ENCODE measurements around the gene MBNL2. TPM values are rescaled to one million over a fixed set of nuclear protein-coding genes. Genes with fewer than 3 reads are reported as not detected.

MBNL2 gene
- total RNA-seq, 1 experiment from 2014 or later, result 17.8 TPM

GRCh38 chr13:97429681-97430081, 207.5 kb downstream of the MBNL2 start:
- H3K4me1 ChIP-seq (ENCODE audit: insufficient read depth, low read length), result no peaks in the 10 kb centered on the region
- H3K36me3 ChIP-seq (ENCODE audit: low read depth, low read length), result no peaks in the 10 kb centered on the region
- no peak for TF ChIP-seq EZH2 (IDR thresholded peaks at IDR 0.05; ENCODE audit: low read length, unreplicated experiment)
- no peak overlapping the region for H2AFZ ChIP-seq (ENCODE audit: low read length)
- no peak overlapping the region for H3K4me3 ChIP-seq (ENCODE audit: low read length)
- no peaks in the 10 kb centered on the region for H3F3A ChIP-seq (ENCODE audit: low read length, unreplicated experiment)
- peaks cover 3% of the 10 kb centered on the region for H3K79me2 ChIP-seq (ENCODE audit: low read length)
- no peaks in the 10 kb centered on the region for H3K9me3 ChIP-seq (ENCODE audit: low read length)
- no peak overlapping the region for H3K4me2 ChIP-seq (ENCODE audit: low read length)
- H3K9me2 ChIP-seq (replicated peaks; ENCODE audit: low read length), result no peaks in the 10 kb centered on the region
- ChIA-PET POLR2A (ENCODE audit: unreplicated experiment) (no interaction called here), CTCF (no interaction called here)
- ATAC-seq (no peak), DNase-seq (no peak)
- intact Hi-C loops (cut with micrococcal nuclease), result loop anchor here (5.0 to 10.0 kb wide), 3 partner anchors 207 to 1655 kb away; partner anchors contain the start of genes MBNL2 and UGGT2
- H3K27me3 ChIP-seq (ENCODE audit: low read length), result no peaks in the 10 kb centered on the region
- no peak overlapping the region for H3K9ac ChIP-seq (ENCODE audit: low read length)
- H3K27ac ChIP-seq (ENCODE audit: low read length), result no peak overlapping the region
- no peaks in the 10 kb centered on the region for H4K20me1 ChIP-seq (ENCODE audit: low read length)
- no TSS peak for BruUV-seq (replicated peaks)

DNA sequence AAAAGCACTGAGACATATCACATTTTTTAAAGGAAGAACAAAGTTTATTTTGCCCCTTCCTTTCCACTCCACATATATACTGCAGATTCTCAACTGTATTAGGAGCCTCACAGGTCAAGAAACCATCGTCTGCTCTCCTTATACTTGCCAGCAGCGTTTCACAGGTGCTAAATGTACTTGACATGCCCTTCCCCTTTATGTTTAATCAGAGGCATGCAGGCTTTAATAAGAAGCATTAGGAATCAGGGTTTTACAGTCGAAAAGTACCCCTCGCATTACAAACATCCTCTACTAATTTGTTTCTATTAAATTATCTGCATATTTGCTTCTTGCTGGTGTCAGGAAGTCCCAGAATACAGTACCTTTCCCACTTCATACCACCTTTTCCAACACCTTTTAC, 208.2 kb downstream of the MBNL2 start:
- BruUV-seq (replicated peaks), result no TSS peak
- DNase-seq, result no peak
- no peak overlapping the region for H3K4me2 ChIP-seq (ENCODE audit: low read length)
- H3K9me2 ChIP-seq (replicated peaks; ENCODE audit: low read length), result no peaks in the 10 kb centered on the region
- H2AFZ ChIP-seq (ENCODE audit: low read length), result no peak overlapping the region
- no peak overlapping the region for H3K27ac ChIP-seq (ENCODE audit: low read length)
- no peaks in the 10 kb centered on the region for H3K27me3 ChIP-seq (ENCODE audit: low read length)
- peaks cover 10% of the 10 kb centered on the region for H3K79me2 ChIP-seq (ENCODE audit: low read length)
- no peaks in the 10 kb centered on the region for H3F3A ChIP-seq (ENCODE audit: low read length, unreplicated experiment)
- H3K4me3 ChIP-seq (ENCODE audit: low read length), result no peak overlapping the region
- H3K9ac ChIP-seq (ENCODE audit: low read length), result no peak overlapping the region
- TF ChIP-seq EZH2phosphoT487 (IDR thresholded peaks at IDR 0.05; ENCODE audit: borderline replicate concordance, low read length) (no peak), EZH2 (IDR thresholded peaks at IDR 0.05; ENCODE audit: low read length, unreplicated experiment) (no peak)
- ChIA-PET POLR2A (ENCODE audit: unreplicated experiment) (no interaction called here), CTCF (no interaction called here)
- H4K20me1 ChIP-seq (ENCODE audit: low read length), result no peaks in the 10 kb centered on the region
- no peaks in the 10 kb centered on the region for H3K9me3 ChIP-seq (ENCODE audit: low read length)
- intact Hi-C loops (cut with micrococcal nuclease), result loop anchor here (5.0 to 10.0 kb wide), 3 partner anchors 208 to 1655 kb away; partner anchors contain the start of genes MBNL2 and UGGT2
- H3K36me3 ChIP-seq (ENCODE audit: low read depth, low read length), result no peaks in the 10 kb centered on the region
- H3K4me1 ChIP-seq (ENCODE audit: insufficient read depth, low read length), result no peaks in the 10 kb centered on the region
- no peak for ATAC-seq

DNA sequence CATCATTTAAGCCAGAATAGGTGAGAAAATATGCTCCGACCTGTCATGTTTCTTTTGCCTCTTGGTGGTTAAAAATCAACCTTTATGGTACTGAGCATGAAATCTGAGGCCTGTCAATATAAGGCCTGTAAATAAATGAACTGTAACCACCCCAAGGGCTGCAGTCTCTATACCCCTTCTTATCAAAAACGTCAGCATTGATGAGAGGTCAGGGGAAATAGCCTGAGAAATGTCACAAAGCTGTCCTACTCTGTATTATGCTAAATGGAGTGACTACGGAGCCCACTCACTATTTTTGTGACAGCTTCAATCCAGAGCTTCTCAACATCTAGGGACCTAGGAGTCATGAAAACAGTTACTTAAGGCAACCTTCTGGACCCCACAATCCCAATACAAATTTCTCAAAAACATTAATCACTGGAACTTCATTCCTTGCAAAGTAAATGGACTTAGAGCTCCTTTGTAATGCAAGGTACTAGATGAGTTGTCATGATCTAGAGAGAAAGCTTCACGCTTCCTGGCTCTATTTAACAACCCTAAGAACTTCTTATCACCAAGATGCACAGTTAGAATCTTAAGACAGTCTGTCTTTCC, 209.1 kb downstream of the MBNL2 start:
- BruUV-seq (replicated peaks), result no TSS peak

DNA sequence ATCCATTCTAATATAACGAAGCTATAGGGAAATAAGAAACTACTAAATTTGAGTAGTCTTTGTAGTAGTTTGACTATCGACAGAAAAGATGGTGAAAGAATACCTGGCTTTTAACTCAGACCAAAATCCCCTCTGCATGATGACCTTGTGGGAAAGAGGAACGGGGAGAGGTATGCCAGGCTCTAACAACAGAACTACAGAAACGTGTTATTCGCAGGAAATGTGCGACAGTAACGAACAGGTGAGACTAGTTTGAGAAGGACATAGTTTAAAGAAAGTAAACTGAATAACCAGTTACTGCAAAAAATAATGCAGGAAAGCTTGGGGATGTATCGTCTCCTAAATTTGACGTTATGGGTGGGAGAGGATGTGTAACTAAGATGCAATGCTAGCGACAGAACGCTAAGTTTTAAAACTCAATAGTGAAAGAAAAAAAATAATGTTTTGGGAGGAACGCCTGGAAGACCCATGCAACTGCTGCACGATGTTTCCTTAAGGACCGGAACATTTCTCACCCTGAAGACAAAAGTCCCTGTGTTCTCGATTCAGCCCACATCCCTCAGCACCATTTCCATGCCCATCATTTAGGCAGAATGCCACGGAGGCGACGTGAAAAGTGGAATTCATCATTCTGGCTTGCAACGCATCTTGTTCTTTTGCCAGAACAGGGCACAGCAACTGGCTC, 210.2 kb downstream of the MBNL2 start:
- Histone ChIP-seq H4K20me1 (ENCODE audit: low read length) (no peaks in the 10 kb centered on the region), H3K36me3 (ENCODE audit: low read depth, low read length) (no peaks in the 10 kb centered on the region), H3K9me2 (replicated peaks; ENCODE audit: low read length) (no peaks in the 10 kb centered on the region), H2AFZ (ENCODE audit: low read length) (peak overlapping the region; percentile 97), H3K4me1 (ENCODE audit: insufficient read depth, low read length) (peaks cover 9% of the 10 kb centered on the region), H3K4me2 (ENCODE audit: low read length) (peak overlapping the region; percentile 95), H3K9ac (ENCODE audit: low read length) (peak overlapping the region; percentile 61), H3K27ac (ENCODE audit: low read length) (0 out of 2 replicates have a peak overlapping the region, but pooled peaks have one; percentile 18), H3K27me3 (ENCODE audit: low read length) (no peaks in the 10 kb centered on the region), H3K9me3 (ENCODE audit: low read length) (no peaks in the 10 kb centered on the region), H3F3A (ENCODE audit: low read length, unreplicated experiment) (no peaks in the 10 kb centered on the region), H3K79me2 (ENCODE audit: low read length) (peaks cover 28% of the 10 kb centered on the region), H3K4me3 (ENCODE audit: low read length) (peak overlapping the region; percentile 99)
- DNase-seq, result no peak
- ATAC-seq, result no peak
- CTCF ChIA-PET, result no interaction called here
- intact Hi-C loops (cut with micrococcal nuclease), result loop anchor here (2.0 to 10.0 kb wide), 5 partner anchors 60 to 1652 kb away; partner anchors contain the start of genes MBNL2 and UGGT2
- POLR2A ChIA-PET (ENCODE audit: unreplicated experiment), result interaction anchor here (0.6 to 0.7 kb wide), 6 partner anchors 73 to 1556 kb away, joined by 4 to 14 read pairs (median 4); partner anchors contain the start of gene UGGT2
- BruUV-seq (replicated peaks), result no TSS peak
- TF ChIP-seq CTCF (conservative IDR thresholded peaks at IDR 0.05; ENCODE audit: low read depth, low read length), result no peak
- TF ChIP-seq EZH2phosphoT487 (IDR thresholded peaks at IDR 0.05; ENCODE audit: borderline replicate concordance, low read length), result no peak
- no peak for TF ChIP-seq EZH2 (IDR thresholded peaks at IDR 0.05; ENCODE audit: low read length, unreplicated experiment)

More for the DNA sequence above, 209.1 kb downstream of the MBNL2 start:
- H3K9me3 ChIP-seq (ENCODE audit: low read length), result no peaks in the 10 kb centered on the region
- no peak overlapping the region for H3K27ac ChIP-seq (ENCODE audit: low read length)
- no peak overlapping the region for H3K4me3 ChIP-seq (ENCODE audit: low read length)
- ChIA-PET POLR2A (ENCODE audit: unreplicated experiment) (no interaction called here), CTCF (interaction anchor here (0.6 kb wide), 1 partner anchor 450 kb away, joined by 4 read pairs; no protein-coding TSS in a partner anchor)
- no peaks in the 10 kb centered on the region for H4K20me1 ChIP-seq (ENCODE audit: low read length)
- H3K9me2 ChIP-seq (replicated peaks; ENCODE audit: low read length), result no peaks in the 10 kb centered on the region
- H3K79me2 ChIP-seq (ENCODE audit: low read length), result peaks cover 18% of the 10 kb centered on the region
- H3K4me2 ChIP-seq (ENCODE audit: low read length), result peak overlapping the region; percentile 95; the same call in 1 of the 2 replicates
- TF ChIP-seq EZH2 (IDR thresholded peaks at IDR 0.05; ENCODE audit: low read length, unreplicated experiment), result no peak
- intact Hi-C loops (cut with micrococcal nuclease), result loop anchor here (5.0 to 10.0 kb wide), 3 partner anchors 209 to 1654 kb away; partner anchors contain the start of genes MBNL2 and UGGT2
- DNase-seq (no peak), ATAC-seq (no peak)
- H3K9ac ChIP-seq (ENCODE audit: low read length), result no peak overlapping the region
- no peaks in the 10 kb centered on the region for H3F3A ChIP-seq (ENCODE audit: low read length, unreplicated experiment)
- H2AFZ ChIP-seq (ENCODE audit: low read length), result no peak overlapping the region
- H3K4me1 ChIP-seq (ENCODE audit: insufficient read depth, low read length), result peaks cover 8% of the 10 kb centered on the region
- no peaks in the 10 kb centered on the region for H3K36me3 ChIP-seq (ENCODE audit: low read depth, low read length)
- no peaks in the 10 kb centered on the region for H3K27me3 ChIP-seq (ENCODE audit: low read length)

Data from PC-3 (cell line).